Nephron progenitor cell (in vitro differentiated cells): Measurements from ENCODE around the gene NDUFV3.
"Not testable (repeated sequence)": the region's sequence is repeated elsewhere in the genome, so short reads cannot be mapped to it uniquely, and the experiment has no call there.

Experiments
- DNase-seq: peaks from one replicate; pipeline ENCODE4 v3.0.0; 2021
- H3K27ac Mint-ChIP-seq: 2 replicates; pipeline ENCODE4 v1.8.0; 2021; ENCODE audit warnings: mild to moderate bottlenecking, moderate library complexity, mixed read lengths
- H3K27me3 Mint-ChIP-seq: 2 replicates; pipeline ENCODE4 v1.8.0; 2021; ENCODE audit warnings: mild to moderate bottlenecking, low read depth, mixed read lengths; ENCODE audit not compliant: poor library complexity
- H3K36me3 Mint-ChIP-seq: 2 replicates; pipeline ENCODE4 v1.8.0; 2021; ENCODE audit warnings: low read depth, mixed read lengths
- H3K4me1 Mint-ChIP-seq: 2 replicates; pipeline ENCODE4 v1.8.0; 2021; ENCODE audit warnings: mixed read lengths
- H3K4me3 Mint-ChIP-seq: 2 replicates; pipeline ENCODE4 v1.8.0; 2021; ENCODE audit warnings: mild to moderate bottlenecking, moderate library complexity, mixed read lengths
- H3K9me3 Mint-ChIP-seq: 2 replicates; pipeline ENCODE4 v1.8.0; 2021; ENCODE audit warnings: mild to moderate bottlenecking, moderate library complexity, mixed read lengths
- CTCF ChIP-seq: fragments of 200-600 bp; sonication (generic); IDR thresholded peaks from 2 replicates; pipeline ENCODE4 v1.5.0; 2021; ENCODE audit warnings: antibody characterized with exemption

Gene NDUFV3

DNA sequence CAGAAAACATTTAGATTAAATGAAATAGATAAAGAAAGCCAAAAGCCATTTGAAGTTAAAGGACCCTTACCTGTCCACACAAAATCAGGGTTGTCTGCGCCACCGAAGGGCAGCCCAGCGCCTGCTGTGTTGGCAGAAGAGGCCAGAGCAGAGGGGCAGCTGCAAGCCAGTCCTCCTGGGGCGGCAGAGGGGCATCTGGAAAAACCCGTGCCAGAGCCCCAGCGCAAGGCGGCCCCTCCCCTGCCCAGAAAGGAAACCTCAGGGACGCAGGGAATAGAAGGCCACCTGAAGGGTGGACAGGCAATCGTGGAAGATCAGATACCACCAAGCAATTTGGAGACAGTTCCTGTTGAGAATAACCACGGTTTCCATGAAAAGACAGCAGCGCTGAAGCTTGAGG is 10.7 kb downstream of the NDUFV3 start:
- Mint-ChIP-seq H3K9me3 (peaks cover 20% of the 10 kb centered on the region), H3K4me1 (no peaks in the 10 kb centered on the region), H3K4me3 (no peak overlapping the region), H3K27ac (no peak overlapping the region), H3K36me3 (peaks cover 74% of the 10 kb centered on the region), H3K27me3 (no peaks in the 10 kb centered on the region)
- DNase-seq: no peak
- TF ChIP-seq CTCF: no peak

- Mint-ChIP-seq H3K4me3 (no peak overlapping the region), H3K27me3 (no peaks in the 10 kb centered on the region), H3K4me1 (no peaks in the 10 kb centered on the region), H3K27ac (no peak overlapping the region), H3K9me3 (peaks cover 20% of the 10 kb centered on the region), H3K36me3 (peaks cover 83% of the 10 kb centered on the region)
- TF ChIP-seq CTCF: no peak
- DNase-seq: no peak
Observed at GRCh38 chr21:42905195-42905594, 12.1 kb downstream of the NDUFV3 start.

- no peaks in the 10 kb centered on the region for H3K4me1 Mint-ChIP-seq
- H3K4me3 Mint-ChIP-seq: no peak overlapping the region
- TF ChIP-seq CTCF: no peak
- peaks cover 20% of the 10 kb centered on the region for H3K9me3 Mint-ChIP-seq
- H3K27me3 Mint-ChIP-seq: no peaks in the 10 kb centered on the region
- H3K27ac Mint-ChIP-seq: no peak overlapping the region
- DNase-seq: no peak
- H3K36me3 Mint-ChIP-seq: peaks cover 82% of the 10 kb centered on the region
Observed at GRCh38 chr21:42906233-42906632, 13.1 kb downstream of the NDUFV3 start.

- H3K27me3 Mint-ChIP-seq, H3K4me1 Mint-ChIP-seq, H3K4me3 Mint-ChIP-seq, DNase-seq: not testable (repeated sequence)
- H3K9me3 Mint-ChIP-seq: peaks cover 20% of the 10 kb centered on the region
- peak overlapping the region; percentile 71 for H3K27ac Mint-ChIP-seq
- H3K36me3 Mint-ChIP-seq: peaks cover 82% of the 10 kb centered on the region
Observed at GRCh38 chr21:42908484-42908883, 15.4 kb downstream of the NDUFV3 start.

DNA sequence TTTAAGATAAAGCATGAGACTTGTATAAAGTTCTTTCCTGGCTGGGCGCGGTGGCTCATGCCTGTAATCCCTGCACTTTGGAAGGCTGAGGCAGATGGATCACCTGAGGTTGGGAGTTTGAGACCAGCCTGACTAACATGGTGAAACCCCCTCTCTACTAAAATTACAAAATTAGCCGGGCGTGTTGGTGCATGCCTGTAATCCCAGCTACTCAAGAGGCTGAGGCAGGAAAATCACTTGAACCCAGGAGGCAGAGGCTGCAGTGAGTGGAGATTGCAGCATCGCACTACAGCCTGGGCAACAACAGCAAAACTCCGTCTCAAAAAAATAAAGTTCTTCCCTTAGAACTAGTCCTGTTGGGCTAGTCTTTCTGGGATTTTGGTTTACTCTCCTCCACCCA is 18.8 kb downstream of the NDUFV3 start:
- H3K4me3 Mint-ChIP-seq, H3K27me3 Mint-ChIP-seq, DNase-seq, H3K27ac Mint-ChIP-seq, H3K9me3 Mint-ChIP-seq: not testable (repeated sequence)
- H3K4me1 Mint-ChIP-seq: peaks cover 33% of the 10 kb centered on the region
- H3K36me3 Mint-ChIP-seq: peaks cover 56% of the 10 kb centered on the region

DNA sequence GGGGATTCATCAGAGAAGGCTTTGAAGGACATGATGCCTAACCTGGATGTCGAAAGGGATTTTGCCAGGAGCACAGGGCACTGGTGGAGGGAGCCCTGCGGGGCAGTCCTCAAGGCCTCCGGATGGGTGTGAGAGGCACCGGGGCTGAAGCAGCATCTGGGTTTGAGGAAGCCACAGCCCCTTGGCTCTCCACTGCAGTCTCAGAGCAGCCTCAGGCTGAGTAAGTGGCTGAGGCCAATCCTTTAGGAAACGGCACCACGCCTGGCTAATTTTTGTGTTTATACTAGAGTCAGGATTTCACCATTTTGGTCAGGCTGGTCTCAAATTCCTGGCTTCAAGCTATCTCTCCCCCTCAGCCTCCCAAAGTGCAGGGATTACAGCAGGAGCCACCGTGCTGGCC is 20.4 kb downstream of the NDUFV3 start:
- Mint-ChIP-seq H3K4me3 (no peak overlapping the region), H3K27me3 (no peaks in the 10 kb centered on the region), H3K9me3 (no peaks in the 10 kb centered on the region), H3K36me3 (peaks cover 42% of the 10 kb centered on the region), H3K27ac (peak overlapping the region; percentile 95), H3K4me1 (peaks cover 34% of the 10 kb centered on the region)
- no peak for TF ChIP-seq CTCF
- no peak for DNase-seq

DNA sequence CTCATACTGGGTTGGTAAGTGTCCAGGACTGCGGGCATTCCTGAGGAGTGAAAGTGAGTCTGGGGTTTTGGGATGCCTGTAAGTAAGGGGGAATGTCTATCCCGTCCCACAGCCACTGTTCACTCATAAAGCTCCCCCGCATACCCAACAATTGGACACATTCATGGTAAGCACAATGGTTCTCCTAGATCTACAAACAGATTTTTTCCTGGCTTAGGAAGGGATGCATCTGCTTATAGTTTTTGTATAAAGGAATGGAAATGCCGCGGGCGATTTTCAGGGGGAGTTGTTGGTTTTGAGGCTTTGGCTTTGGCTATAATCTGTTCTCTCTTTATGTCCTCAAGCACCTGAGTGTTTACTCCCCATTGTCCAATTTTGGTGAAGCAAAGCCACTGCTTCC is 25.2 kb downstream of the NDUFV3 start:
- H3K9me3 Mint-ChIP-seq: no peaks in the 10 kb centered on the region
- no peak overlapping the region for H3K27ac Mint-ChIP-seq
- peaks cover 32% of the 10 kb centered on the region for H3K4me1 Mint-ChIP-seq
- no peak for DNase-seq
- no peaks in the 10 kb centered on the region for H3K27me3 Mint-ChIP-seq
- no peak for TF ChIP-seq CTCF
- H3K4me3 Mint-ChIP-seq: no peak overlapping the region
- peaks cover 7% of the 10 kb centered on the region for H3K36me3 Mint-ChIP-seq
